Spleen (tissue), 11 donors: ENCODE data around the gene MYO1D. TPM values are rescaled to one million over a fixed set of nuclear protein-coding genes. Genes with fewer than 3 reads are reported as not detected.
A peak's percentile ranks its signal among the peaks of the same experiment; 100 is the strongest.

Experiments used
- DNase-seq: peaks from one replicate; pipeline ENCODE4 v3.0.0-alpha.2; 2020
- H3K27ac ChIP-seq, 8 donors: fragments of 200-600 bp; sonication (generic) in 7 of 8; 1 replicate in 4 of 8; 2 replicates in 4 of 8; pipeline versions ENCODE4 v1.5.0 to v1.8.0; 2016 to 2021; ENCODE audit warnings: inconsistent platforms in 4 of 8, mild to moderate bottlenecking in 4 of 8, moderate library complexity in 1 of 8
- H3K27me3 ChIP-seq, 7 donors: fragments of 200-600 bp; sonication (generic) in 6 of 7; replicated peaks in 1 of 7; 1 replicate in 4 of 7; 2 replicates in 3 of 7; pipeline versions ENCODE4 v1.5.0 to v1.8.0; 2016 to 2021; ENCODE audit warnings: inconsistent platforms in 3 of 7, mild to moderate bottlenecking in 1 of 7
- H3K36me3 ChIP-seq, 6 donors: fragments of 200-600 bp; sonication (generic) in 5 of 6; 1 replicate in 4 of 6; 2 replicates in 2 of 6; pipeline versions ENCODE4 v1.5.0 to v1.8.0; 2016 to 2021; ENCODE audit warnings: inconsistent platforms in 2 of 6
- H3K4me1 ChIP-seq, 6 donors: fragments of 200-600 bp; sonication (generic) in 5 of 6; 1 replicate in 3 of 6; 2 replicates in 3 of 6; pipeline versions ENCODE4 v1.5.0 to v1.8.0; 2016 to 2021; ENCODE audit warnings: inconsistent platforms in 3 of 6
- H3K4me3 ChIP-seq, 8 donors: fragments of 200-600 bp; sonication (generic) in 7 of 8; 1 replicate in 4 of 8; 2 replicates in 4 of 8; pipeline versions ENCODE4 v1.5.0 to v1.8.0; 2016 to 2021; ENCODE audit warnings: inconsistent platforms in 4 of 8, mild to moderate bottlenecking in 4 of 8, moderate library complexity in 2 of 8
- H3K9me3 ChIP-seq, 8 donors: fragments of 200-600 bp; sonication (generic) in 7 of 8; 1 replicate in 4 of 8; 2 replicates in 4 of 8; pipeline versions ENCODE4 v1.5.0 to v1.8.0; 2016 to 2021; ENCODE audit warnings: inconsistent platforms in 4 of 8
- CTCF ChIP-seq, 11 experiments: fragments of 200-600 bp in 7 of 11; fragments of 450-650 bp in 4 of 11; sonication (generic) in 4 of 11; IDR thresholded peaks in 8 of 11; conservative IDR thresholded peaks in 3 of 11; 1 replicate in 7 of 11; 2 replicates in 4 of 11; pipeline versions ENCODE4 v1.4.0 to v1.8.0; 2016 to 2021; ENCODE audit warnings: antibody characterized with exemption in 11 of 11, inconsistent platforms in 4 of 11, mild to moderate bottlenecking in 1 of 11
- POLR2A ChIP-seq, 3 donors: fragments of 450-650 bp; IDR thresholded peaks; one replicate each; pipeline ENCODE4 v1.5.1; 2017; ENCODE audit warnings: antibody characterized with exemption in 3 of 3, mild to moderate bottlenecking in 1 of 3
- POLR2AphosphoS5 ChIP-seq, 3 donors: sonication (generic); formaldehyde crosslinking; IDR thresholded peaks; one replicate each; pipeline ENCODE4 v1.5.1; 2017; ENCODE audit warnings: antibody characterized with exemption in 3 of 3
- WGBS, 5 donors: extraction: QIAGEN DNeasy Blood & Tissue Kit in 3 of 5; methylation state at CpG; one replicate each; pipeline versions ENCODE4 v1.1.5 to v1.1.7; 2013 to 2018; 5-methylcytosine and 5-hydroxymethylcytosine counted together
- intact Hi-C: fragments of 100-400 bp; cut with DNase I; formaldehyde crosslinking; loops from one replicate; pipeline ENCODE4 v1.15.0; 2023; ENCODE audit warnings: low total_unique reads
- polyA plus RNA-seq, 3 donors: library from polyadenylated mRNA; stranded (reverse); fragments of 200-250 nt; gene quantifications; one replicate each; pipeline ENCODE4 v1.2.1, GENCODE V29; 2013
- total RNA-seq, 7 donors: library from RNA; depleted of rRNA in 3 of 7; stranded (reverse); fragments of >200 nt in 3 of 7; fragmentation: NEBNext Ultra II Directional in 4 of 7; extraction: Animal tissue kit (Norgen Biotek cat#: 25700) in 4 of 7; gene quantifications; one replicate each; pipeline versions ENCODE4 v1.1.0 to v1.2.1, GENCODE V29; 2016 to 2021
- donor health status: healthy with polysubstance abuse.
- donor health status: DM: no; HTN: no; CAD: no; lungs with moderate emphysema.
- donor health status: DM: no; HTN: no; CAD: no.
- donor health status: Bipolar disorder and iron deficiency.
- donor health status: healthy.
- donor health status: DM: no; HTN: no; CAD: no.
- donor health status: DM: yes; HTN: yes; CAD: no.

The MYO1D gene
- total and polyA plus RNA-seq, 10 donors = 2.3 to 36.4 (median 23.4) TPM

GRCh38 chr17:32523827-32524552 is 352.9 kb downstream of the MYO1D start:
- 62 to 70% (median 67%) methylated on average over 12 of the region's 12 CpGs for WGBS, 5 donors
- peak in 1 of 3 donors; percentile 59 for TF ChIP-seq POLR2AphosphoS5 (IDR thresholded peaks at IDR 0.05)
- TF ChIP-seq POLR2A (IDR thresholded peaks at IDR 0.05) = no peak
- peak in 3 of 11 experiments; percentile 16 to 26 (median 18) for TF ChIP-seq CTCF (IDR thresholded peaks at IDR 0.05 in 8 of 11, conservative IDR thresholded peaks at IDR 0.05 in 3 of 11)
- H3K27ac ChIP-seq = peak overlapping the region; percentile 53 to 88 (median 81)

GRCh38 chr17:32523017-32523680 is 353.8 kb downstream of the MYO1D start:
- H3K4me3 ChIP-seq = peak overlapping the region in 1 of 8 donors; percentile 32

More at GRCh38 chr17:32523827-32524552, 352.9 kb downstream of the MYO1D start:
- no peak for DNase-seq
- Histone ChIP-seq H3K36me3 (no peaks in the 10 kb centered on the region), H3K4me3 (peak overlapping the region in 2 of 8 donors; percentile 10 to 32), H3K27me3 (peaks cover 0 to 15% (median 0%) of the 10 kb centered on the region in 7 donors), H3K4me1 (peaks cover 13 to 100% (median 48%) of the 10 kb centered on the region in 6 donors), H3K9me3 (no peaks in the 10 kb centered on the region)
- intact Hi-C loops = no loop called here

GRCh38 chr17:32520737-32521404 is 356.1 kb downstream of the MYO1D start:
- WGBS, 5 donors = 87 to 96% (median 93%) methylated on average over 9 of the region's 9 CpGs
- peaks cover 22 to 100% (median 67%) of the 10 kb centered on the region in 6 donors for H3K4me1 ChIP-seq

More at GRCh38 chr17:32523017-32523680, 353.8 kb downstream of the MYO1D start:
- peak overlapping the region; percentile 53 to 88 (median 81) for H3K27ac ChIP-seq
- no peak for TF ChIP-seq CTCF (IDR thresholded peaks at IDR 0.05 in 8 of 11, conservative IDR thresholded peaks at IDR 0.05 in 3 of 11)
- peak in 1 of 3 donors; percentile 64 for TF ChIP-seq POLR2AphosphoS5 (IDR thresholded peaks at IDR 0.05)
- TF ChIP-seq POLR2A (IDR thresholded peaks at IDR 0.05) = peak in 1 of 3 donors; percentile 15
- WGBS, 5 donors = 51 to 70% (median 60%) methylated on average over 11 of the region's 11 CpGs
- H3K27me3 ChIP-seq = peaks cover 0 to 23% (median 0%) of the 10 kb centered on the region in 7 donors
- no peaks in the 10 kb centered on the region for H3K36me3 ChIP-seq
- DNase-seq = no peak
- peaks cover 18 to 100% (median 49%) of the 10 kb centered on the region in 6 donors for H3K4me1 ChIP-seq
- intact Hi-C loops = no loop called here
- no peaks in the 10 kb centered on the region for H3K9me3 ChIP-seq

More at GRCh38 chr17:32520737-32521404, 356.1 kb downstream of the MYO1D start:
- no peaks in the 10 kb centered on the region for H3K36me3 ChIP-seq
- H3K9me3 ChIP-seq = no peaks in the 10 kb centered on the region
- H3K4me3 ChIP-seq = peak overlapping the region in 1 of 8 donors; percentile 71
- intact Hi-C loops = no loop called here
- peaks cover 0 to 24% (median 0%) of the 10 kb centered on the region in 7 donors for H3K27me3 ChIP-seq
- TF ChIP-seq CTCF (IDR thresholded peaks at IDR 0.05 in 8 of 11, conservative IDR thresholded peaks at IDR 0.05 in 3 of 11) (no peak), POLR2AphosphoS5 (IDR thresholded peaks at IDR 0.05) (no peak), POLR2A (IDR thresholded peaks at IDR 0.05) (no peak)
- peak overlapping the region; percentile 44 to 85 (median 76) for H3K27ac ChIP-seq
- no peak for DNase-seq
